ENCODE measurements around the gene JMJD8.

The JMJD8 gene

DNA sequence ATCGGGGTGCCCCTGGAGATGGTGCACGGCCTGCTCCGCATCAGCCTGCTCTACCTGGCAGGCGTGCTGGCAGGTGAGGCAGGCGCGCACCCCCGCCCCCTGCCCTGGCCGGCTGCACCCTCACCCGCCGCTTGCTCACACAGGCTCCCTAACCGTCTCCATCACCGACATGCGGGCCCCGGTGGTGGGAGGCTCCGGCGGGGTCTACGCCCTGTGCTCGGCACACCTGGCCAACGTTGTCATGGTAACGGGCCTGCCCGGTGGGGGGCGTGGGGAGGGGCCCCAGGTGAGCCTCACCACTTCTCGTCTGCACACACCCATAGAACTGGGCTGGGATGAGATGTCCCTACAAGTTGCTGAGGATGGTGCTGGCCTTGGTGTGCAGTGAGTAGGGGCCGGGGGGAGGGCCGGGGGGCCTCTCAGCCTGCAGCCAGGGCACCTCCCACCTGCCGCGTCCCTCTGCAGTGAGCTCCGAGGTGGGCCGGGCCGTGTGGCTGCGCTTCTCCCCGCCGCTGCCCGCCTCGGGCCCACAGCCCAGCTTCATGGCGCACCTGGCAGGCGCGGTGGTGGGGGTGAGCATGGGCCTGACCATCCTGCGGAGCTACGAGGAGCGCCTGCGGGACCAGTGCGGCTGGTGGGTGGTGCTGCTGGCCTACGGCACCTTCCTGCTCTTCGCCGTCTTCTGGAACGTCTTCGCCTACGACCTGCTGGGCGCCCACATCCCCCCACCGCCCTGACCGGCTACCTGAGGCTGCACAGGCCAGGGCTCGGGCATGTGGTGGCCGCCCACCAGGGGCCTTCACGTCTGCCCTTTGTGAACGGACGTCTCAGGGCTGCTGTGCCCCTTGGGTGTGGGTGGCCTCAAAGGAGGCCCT is 6.6 kb downstream of the JMJD8 start:
- no peak for DNase-seq (ENCODE audit: low read depth)

DNA sequence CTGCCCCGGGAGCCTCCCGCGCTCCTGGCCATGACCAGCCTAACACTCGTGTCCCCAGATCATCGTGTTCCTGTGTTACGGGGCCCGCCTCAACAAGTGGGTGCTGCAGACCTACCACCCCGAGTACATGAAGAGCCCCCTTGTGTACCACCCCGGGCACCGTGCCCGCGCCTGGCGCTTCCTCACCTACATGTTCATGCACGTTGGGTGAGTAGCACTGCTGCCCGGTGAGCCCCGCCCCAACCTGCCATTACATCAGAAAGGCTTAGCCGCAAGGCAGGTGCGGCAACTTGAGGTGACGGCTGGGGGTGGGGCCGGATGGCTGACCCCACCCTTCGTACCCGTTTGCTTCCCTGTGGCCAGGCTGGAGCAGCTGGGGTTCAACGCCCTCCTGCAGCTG is 7.2 kb downstream of the JMJD8 start:
- DNase-seq (ENCODE audit: low read depth) = no peak

DNA sequence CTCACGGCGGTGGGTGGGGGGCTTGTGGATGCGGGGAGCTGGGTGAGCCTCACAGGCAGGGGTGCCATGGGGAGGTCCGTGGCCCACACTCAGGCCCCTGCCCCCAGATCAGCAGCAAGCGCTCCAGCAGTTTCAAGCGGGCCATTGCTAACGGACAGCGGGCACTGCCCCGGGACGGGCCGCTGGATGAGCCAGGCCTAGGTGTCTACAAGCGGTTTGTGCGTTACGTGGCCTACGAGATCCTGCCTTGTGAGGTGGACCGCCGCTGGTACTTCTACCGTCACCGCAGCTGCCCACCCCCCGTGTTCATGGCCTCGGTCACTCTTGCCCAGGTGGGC is 7.6 kb downstream of the JMJD8 start:
- DNase-seq (ENCODE audit: low read depth) = no peak

DNA sequence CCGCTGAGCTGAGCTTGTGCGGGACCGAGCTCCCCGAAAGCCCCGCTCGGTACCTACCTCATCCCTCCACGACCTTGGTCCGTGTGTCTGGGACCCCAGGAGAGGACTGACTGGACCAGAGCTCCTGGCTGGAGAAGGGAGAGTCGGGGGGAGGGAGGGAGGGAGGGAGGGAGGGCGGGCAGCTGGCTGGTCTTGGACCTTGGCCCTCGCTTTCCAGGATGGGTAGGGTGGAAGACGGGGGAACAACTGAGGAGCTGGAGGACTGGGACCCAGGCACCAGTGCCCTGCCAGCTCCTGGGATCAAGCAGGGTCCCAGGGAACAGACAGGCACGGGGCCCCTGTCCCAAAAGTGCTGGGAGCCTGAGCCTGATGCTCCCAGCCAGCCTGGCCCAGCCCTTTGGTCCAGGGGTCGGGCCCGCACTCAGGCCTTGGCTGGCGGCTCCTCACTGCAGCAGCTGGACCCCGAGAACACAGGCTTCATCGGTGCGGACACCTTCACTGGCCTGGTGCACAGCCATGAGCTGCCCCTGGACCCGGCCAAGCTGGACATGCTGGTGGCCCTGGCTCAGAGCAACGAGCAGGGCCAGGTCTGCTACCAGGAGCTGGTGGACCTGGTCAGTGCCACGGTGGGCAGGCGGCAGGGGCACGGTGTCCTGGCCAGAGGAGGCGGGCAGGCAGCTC is 8.1 kb downstream of the JMJD8 start:
- DNase-seq (ENCODE audit: low read depth) = no peak

DNA sequence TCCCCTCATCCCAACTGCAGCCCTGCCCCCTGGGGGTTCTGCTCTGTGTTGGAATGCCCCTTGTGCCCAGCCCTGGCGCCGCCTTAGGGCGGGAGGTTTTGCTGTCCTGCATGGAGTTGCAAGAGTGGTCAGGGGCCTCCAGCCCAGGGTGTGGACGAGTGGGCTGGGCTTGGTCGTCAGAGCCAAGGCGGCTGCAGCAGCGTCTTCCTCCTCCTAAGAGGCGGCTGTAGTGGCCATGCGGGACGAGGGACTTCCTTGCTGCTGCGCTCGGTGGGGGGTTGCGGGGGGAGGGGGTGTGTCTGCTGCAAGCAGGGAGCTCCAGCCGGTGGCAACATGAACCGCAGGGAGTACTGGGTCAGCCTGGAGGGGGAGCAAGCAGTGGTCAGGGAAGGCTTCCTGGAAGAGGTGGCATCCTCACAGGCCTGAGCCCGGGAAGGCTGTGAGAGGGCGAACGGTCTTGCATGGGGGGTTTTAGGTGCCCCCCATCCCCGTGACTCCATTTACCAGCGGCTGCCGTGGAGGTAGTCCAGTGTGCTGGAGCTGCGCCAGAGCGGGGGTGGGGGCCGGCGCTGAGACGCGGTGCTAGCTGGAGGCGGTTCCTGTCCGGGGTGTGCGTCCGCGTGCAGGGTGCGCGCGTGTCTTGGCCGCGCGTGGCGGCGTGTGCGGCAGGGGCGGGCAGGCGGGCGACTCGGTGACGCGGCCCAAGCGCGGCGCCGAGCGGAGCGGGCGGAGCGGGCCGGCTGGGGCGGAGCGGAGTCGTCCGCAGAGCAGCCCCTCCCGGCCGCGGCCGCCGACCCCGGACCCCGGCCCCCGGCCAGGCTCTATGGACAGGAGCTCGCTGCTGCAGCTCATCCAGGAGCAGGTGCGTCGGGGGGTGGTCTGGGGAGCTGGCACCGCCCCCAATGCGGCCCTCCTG is 8.9 kb downstream of the JMJD8 start, which contains the start of gene RHBDL1:
TSS of gene RHBDL1 (plus strand) at position 704 of the 916 bp plus-strand sequence. CDS start at position 824, 120 bp downstream.
- peak; percentile 46 for DNase-seq (ENCODE audit: low read depth)

DNA sequence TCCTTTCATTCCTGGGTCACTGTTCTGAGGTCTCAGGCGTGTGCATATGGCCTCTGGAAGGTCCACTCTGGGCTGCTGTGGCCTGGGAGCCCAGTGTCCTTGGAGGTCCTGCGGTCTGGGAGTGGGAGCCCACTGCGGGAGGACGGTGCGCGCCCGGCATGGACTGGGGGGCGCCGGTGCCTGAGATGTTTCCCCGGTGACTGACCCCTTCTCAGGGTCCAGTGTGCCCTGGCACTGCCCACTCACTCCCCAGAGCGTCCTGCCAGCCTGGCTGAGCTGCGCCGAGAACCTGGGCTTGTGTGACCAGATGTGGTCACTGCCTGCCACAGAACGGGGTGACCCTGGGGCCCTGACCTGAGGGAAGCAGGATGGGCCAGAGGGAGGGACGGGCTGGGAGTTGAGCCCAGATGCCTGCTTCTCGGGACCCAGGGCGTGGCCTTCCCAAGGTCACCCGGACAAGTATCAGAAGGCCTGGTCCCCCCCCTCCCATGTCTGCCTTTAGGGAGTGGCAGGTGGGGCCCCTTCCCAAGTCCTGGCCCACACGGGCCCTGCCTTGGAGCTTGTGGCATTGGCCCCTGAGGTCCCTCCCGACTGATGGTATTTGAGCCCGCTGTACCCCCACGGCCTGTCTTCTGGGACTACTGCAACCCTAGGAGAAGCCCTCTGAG is 9.8 kb downstream of the JMJD8 start:
- DNase-seq (ENCODE audit: low read depth) = no peak

DNA sequence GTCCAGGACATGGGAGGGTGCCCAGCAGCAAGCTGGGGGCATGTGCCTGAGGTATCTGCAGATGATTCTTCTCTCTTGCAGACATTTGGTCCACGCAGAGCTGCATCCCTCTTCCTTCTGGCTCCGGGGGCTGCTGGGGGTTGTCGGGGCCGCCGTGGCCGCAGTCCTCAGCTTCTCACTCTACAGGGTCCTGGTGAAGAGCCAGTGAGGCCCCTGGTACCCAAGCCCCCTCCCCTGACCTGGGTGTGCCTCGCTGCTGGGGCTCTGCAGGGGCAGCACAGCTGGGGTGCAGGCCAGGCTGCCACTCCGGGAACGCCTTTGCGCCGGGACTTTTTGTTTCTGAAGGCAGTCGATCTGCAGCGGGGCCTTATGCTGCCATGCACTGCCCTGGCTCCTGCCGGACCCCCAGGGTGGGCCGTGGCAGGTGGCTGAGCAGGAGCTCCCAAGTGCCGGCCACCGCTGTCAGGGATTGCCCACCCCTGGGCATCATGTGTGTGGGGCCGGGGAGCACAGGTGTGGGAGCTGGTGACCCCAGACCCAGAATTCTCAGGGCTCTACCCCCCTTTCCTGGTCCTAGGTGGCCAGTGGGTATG is 10.6 kb downstream of the JMJD8 start:
- DNase-seq (ENCODE audit: low read depth) = no peak

DNA sequence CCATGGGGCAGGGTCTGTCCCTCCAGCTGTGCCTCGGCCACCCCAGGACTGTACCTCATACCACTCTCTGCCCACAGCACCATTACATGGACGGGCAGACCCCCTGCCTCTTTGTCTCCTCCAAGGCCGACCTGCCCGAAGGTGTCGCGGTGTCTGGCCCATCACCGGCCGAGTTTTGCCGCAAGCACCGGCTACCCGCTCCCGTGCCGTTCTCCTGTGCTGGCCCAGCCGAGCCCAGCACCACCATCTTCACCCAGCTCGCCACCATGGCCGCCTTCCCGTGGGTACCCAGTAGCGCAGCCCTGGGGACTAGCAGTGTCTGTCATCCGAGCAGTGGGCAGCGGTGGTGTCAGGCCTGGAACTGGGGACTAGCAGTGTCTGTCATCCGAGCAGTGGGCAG is 11.3 kb downstream of the JMJD8 start:
- no peak for DNase-seq (ENCODE audit: low read depth)

DNA sequence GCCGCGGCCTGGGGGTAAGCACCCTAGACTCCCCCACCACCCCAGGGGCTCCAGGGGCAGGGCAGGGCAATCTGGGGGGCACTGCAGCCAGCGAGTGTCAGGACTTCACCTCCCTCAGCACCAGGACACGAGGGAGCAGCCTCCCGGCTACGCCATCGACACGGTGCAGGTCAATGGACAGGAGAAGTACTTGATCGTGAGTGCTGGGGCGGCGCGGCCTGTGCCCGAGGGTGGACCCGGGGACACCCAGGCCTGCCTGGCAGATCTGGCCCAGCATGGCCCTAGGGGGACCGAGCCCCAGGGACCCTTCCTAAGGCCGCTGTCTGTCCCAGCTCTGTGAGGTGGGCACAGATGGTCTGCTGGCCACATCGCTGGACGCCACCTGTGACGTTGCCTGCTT is 11.8 kb downstream of the JMJD8 start:
- DNase-seq (ENCODE audit: low read depth) = no peak

DNA sequence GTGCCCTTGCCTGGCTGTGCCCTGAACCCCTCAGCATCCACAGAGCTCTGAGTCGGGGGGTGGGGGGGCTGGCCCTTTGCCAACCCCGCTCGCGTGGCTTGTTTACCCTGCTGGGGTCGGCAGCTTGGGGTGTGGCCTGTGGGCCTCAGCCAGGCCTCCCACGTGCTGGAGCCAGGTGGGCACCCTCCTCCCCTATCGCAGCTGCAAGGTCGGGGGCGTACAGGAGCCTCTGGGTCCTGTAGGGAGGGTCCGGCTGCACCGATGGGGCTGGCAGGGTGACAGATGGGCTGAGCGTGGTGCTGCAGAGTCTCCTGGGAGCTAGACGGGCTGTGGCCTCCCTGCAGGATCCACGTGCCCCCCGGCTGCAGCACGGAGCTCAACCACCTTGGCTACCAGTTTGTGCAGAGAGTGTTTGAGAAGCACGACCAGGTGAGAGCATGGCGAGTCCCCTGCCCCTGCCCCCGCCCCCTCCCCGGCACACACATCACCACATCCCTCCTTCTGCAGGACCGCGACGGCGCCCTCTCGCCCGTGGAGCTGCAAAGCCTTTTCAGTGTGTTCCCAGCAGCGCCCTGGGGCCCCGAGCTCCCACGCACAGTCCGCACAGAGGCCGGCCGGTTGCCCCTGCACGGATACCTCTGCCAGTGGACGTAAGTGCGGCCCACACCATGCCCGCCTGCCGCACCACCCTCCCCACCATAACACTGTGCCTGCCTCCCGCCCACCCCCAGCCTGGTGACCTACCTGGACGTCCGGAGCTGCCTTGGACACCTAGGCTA is 12.6 kb downstream of the JMJD8 start:
- no peak for DNase-seq (ENCODE audit: low read depth)

DNA sequence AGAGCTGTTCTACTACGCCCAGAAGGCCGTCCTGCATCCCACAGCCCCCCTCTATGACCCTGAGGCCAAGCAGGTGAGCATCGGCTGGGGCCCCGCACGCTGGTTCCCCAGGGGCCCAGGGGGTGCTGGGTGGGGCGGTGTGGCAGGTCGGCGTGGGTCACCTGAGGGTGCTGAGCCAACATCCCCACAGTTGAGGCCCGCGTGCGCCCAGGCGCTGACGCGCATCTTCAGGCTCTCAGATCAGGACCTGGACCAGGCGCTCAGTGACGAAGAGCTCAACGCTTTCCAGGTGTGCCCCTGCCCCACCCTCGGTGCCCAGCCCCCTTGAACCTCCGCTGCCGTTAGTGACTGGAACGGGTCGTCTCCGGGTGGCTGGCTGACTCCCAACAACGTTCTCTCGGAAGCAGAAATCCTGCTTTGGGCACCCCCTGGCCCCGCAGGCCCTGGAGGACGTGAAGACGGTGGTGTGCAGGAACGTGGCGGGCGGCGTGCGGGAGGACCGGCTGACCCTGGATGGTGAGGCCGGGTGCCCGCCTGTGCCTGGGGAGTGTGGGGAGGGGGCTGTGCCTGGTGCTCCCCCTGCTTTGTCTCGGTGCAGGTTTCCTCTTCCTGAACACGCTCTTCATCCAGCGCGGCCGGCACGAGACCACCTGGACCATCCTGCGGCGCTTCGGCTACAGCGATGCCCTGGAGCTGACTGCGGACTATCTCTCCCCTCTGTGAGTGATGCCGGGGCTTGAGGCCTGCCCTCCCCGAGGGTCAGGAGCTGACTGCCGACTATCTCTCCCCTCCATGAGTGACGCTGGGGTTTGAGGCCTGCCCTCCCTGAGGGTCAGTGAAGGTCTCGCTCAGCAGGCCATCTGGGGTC is 13.4 kb downstream of the JMJD8 start:
- DNase-seq (ENCODE audit: low read depth) = no peak

DNA sequence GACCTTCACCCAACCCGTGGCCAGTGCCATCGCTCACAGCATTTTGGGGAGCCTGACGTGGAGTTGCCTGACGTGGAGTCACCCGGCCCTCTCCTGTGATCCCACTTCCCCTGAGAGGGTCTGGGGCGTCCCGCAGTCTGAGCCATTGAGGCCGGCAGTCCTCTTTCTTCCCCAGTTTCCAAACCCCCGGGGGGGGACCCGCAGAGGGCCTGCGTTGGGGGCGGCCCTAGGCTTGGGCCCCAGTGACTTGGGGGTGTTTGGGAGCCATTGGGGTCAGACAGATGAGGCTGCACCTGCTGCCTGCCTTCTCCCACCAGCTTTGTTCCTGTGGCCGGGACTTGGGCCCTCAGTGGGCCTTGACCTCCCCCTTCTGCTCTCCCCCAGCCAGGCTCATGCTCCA is 14.5 kb downstream of the JMJD8 start:
- no peak for DNase-seq (ENCODE audit: low read depth)

DNA sequence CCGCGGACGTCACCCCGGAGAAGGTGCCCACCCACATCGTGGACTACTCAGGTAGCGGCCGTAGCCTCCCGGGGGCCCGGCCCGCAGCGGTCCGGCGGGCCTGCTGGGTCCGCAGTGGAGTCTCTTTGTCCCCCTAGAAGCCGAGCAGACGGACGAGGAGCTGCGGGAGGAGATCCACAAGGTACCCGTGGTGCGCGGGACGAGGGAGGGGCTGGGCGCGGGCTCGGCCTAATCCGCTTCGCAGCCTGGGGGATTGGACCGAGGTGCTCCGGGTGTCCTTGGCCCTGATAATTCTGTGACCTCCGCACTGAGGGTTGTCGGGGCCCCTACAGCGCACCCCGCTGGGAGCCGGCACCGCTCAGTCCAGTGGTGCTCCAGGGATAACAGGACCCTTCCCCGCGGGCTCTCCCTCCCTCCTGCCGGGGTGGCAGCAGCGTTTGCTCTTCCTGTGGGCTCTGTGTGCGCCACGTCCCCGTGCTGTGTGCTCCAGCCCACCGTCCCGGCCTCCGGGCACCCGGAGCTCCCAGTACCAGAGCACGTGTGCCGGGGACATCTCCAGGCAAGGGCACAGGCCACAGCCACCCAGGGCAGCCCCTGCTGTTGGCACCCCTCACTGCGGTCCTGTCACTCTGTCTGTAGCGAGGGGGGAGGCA is 15.5 kb downstream of the JMJD8 start:
- DNase-seq (ENCODE audit: low read depth) = peak; percentile 40

DNA sequence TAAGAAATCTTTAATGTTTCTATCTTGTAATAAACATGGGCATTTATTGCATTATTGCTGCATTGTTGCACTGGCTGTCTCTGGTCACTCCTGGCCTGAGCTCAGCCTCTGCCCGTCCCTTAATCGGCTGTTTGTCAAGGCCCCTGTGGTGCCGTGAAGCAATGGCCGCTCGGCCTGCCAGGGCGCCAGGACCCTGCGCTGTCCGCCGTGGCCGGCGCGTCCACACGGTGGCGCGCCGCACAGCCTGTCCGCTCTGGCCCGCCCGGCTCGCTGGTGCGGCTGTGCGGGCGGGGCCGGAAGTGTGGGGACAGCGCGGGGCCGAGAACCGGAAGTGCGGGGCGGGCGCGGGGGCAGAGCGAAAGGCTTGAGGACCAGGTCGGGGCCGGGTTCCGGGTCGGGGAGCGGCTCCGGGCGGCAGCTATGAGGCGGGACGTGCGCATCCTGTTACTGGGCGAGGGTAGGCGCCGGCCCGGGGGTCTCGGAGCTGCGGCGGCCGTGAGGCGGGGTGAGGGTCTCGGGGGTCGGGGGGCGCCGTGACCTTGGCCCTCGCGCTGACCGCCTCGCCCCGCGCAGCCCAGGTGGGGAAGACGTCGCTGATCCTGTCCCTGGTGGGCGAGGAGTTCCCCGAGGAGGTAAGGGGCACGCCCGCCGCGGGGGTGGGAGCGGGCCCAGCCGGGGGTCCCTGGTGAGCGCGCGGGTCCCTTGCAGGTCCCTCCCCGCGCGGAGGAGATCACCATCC is 16.2 kb downstream of the JMJD8 start, which contains the start of gene RHOT2:
TSS of gene RHOT2 (plus strand) at position 353 of the 739 bp plus-strand sequence. CDS start at position 421, 68 bp downstream.
- DNase-seq (ENCODE audit: low read depth) = peak; percentile 93

DNA sequence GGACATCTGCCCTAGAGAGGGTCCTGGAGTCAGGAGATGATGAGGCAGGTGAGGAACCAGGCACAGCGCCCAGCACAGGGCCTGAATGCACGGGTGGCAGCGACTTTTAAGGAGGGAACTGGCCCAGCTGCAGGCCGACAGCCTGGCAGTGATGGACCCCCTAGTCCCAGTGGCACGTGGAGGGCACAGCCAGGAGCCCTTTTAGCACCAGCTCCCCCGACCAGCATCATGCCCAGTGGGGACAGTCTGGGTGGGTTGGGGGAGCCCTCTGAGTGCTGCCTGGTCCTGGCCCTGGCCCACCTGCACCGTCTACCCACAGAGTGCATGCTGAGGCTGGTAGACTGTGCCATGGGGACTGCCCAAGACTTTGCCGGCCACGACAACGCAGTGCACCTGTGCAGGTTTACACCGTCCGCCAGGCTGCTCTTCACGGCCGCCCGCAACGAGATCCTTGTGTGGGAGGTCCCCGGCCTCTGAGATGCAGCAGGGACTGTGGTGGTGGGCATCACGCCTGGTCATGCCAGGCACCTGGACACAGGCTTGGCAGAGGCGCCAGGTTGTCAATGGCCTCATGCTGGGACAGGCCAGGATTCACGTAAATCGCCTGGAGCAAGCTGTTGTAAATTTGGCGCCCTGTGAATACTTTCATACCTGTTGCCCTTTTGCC is 16.9 kb downstream of the JMJD8 start:
- DNase-seq (ENCODE audit: low read depth) = no peak

DNA sequence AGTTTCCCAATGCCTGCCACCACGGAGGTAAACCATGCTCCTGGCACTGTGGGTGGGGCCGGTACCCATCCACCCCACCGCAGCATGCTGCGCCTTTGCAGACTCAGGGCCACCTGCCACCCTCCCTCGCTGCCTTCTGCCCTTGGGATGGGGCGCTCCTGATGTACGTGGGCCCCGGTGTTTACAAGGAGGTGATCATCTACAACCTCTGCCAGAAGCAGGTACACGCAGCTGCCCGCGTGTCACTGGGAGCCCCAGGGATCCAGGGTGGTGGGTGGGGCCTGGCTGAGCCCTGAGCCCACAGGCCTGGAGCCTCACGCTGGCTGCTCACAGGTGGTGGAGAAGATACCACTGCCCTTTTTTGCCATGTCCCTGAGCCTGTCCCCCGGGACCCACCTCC is 17.6 kb downstream of the JMJD8 start:
- DNase-seq (ENCODE audit: low read depth) = no peak

DNA sequence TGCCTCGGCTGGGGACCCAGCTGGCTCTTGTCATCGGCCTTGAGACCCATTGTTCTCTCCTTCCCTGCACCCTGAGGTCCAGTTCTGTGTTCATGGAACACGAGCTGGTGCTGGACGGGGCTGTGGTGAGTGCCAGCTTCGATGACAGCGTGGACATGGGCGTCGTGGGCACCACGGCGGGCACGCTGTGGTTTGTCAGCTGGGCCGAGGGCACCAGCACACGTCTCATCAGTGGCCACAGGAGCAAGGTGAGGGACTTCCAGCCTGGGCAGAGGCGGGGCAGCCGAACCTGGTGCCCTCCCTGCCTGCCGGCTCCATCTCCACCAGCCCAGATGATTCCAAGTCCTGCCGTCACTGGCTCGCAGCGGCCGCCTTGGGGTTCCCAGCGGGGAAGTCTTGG is 21.5 kb downstream of the JMJD8 start:
- DNase-seq (ENCODE audit: low read depth) = no peak

DNA sequence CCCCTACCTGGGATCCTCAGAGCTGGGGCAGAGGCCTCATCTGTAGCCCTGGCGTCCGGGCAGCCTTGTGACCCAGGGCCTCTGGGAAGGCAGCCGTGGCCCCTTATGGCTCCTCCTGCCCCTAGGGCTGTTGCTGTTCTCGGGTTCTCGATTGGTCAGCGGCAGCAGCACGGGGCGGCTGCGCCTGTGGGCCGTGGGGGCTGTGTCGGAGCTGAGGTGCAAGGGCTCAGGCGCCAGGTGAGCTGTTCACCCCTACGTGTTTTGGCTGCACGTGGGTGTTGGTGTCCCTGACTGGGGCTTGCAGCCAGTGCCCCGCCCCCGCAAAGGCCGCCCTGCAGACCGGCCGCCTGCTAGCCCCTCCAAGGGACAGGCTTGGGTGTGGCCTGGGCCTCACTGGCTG is 22.0 kb downstream of the JMJD8 start:
- DNase-seq (ENCODE audit: low read depth) = no peak

Data from ELR (cell line).